Fibroblast of mammary gland (primary cell): ENCODE measurements around the gene ACTR1B.
"Not testable (repeated sequence)": the region's sequence is repeated elsewhere in the genome, so short reads cannot be mapped to it uniquely, and the experiment has no call there.

ENCODE experiments used
- DNase-seq: peaks from one replicate; pipeline ENCODE4 v3.0.0-alpha.2; 2010; ENCODE audit warnings: low read depth
- H3K4me3 ChIP-seq: 2 replicates; pipeline ENCODE4 v1.5.1; 2011; ENCODE audit warnings: low read depth, mild to moderate bottlenecking, low read length, moderate library complexity; ENCODE audit not compliant: control insufficient read depth
- TF ChIP-seq, protein P1 (sequence below): conservative IDR thresholded peaks from 2 replicates; pipeline ENCODE4 v1.5.1; 2011; ENCODE audit warnings: low read depth, low read length, inconsistent platforms; ENCODE audit not compliant: control insufficient read depth, insufficient read depth

The ACTR1B gene

DNA sequence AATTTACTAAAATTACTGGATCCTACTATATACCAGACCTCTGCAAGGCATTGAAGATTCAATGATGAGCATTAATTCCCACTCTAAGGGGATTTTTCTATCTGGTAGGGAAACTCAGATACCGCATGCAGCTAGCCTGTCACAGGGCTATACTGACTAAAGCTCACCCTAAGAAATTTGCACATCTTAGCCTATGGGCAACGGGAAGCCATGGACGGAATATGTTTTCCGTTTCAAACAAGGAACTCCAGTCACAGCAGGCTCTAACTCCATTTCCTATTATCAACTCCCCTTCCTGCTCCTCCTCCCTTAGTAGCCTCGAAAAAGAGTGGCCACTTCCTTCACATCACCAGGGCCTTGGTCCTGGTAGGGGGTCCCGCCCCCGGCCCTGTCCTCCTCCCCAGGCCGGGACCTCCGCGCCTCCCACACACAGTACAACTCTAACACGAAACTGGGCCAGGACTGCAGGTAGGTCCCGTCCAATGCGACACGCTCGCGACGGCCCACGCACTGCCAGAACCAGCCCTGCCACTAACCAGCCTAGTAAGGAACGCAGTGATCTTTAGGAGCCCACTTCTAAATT, 18.6 kb downstream of the ACTR1B start:
- DNase-seq: no peak
- peak overlapping the region; percentile 96 for H3K4me3 ChIP-seq
- TF ChIP-seq, protein P1, sequence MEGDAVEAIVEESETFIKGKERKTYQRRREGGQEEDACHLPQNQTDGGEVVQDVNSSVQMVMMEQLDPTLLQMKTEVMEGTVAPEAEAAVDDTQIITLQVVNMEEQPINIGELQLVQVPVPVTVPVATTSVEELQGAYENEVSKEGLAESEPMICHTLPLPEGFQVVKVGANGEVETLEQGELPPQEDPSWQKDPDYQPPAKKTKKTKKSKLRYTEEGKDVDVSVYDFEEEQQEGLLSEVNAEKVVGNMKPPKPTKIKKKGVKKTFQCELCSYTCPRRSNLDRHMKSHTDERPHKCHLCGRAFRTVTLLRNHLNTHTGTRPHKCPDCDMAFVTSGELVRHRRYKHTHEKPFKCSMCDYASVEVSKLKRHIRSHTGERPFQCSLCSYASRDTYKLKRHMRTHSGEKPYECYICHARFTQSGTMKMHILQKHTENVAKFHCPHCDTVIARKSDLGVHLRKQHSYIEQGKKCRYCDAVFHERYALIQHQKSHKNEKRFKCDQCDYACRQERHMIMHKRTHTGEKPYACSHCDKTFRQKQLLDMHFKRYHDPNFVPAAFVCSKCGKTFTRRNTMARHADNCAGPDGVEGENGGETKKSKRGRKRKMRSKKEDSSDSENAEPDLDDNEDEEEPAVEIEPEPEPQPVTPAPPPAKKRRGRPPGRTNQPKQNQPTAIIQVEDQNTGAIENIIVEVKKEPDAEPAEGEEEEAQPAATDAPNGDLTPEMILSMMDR: no peak

DNA sequence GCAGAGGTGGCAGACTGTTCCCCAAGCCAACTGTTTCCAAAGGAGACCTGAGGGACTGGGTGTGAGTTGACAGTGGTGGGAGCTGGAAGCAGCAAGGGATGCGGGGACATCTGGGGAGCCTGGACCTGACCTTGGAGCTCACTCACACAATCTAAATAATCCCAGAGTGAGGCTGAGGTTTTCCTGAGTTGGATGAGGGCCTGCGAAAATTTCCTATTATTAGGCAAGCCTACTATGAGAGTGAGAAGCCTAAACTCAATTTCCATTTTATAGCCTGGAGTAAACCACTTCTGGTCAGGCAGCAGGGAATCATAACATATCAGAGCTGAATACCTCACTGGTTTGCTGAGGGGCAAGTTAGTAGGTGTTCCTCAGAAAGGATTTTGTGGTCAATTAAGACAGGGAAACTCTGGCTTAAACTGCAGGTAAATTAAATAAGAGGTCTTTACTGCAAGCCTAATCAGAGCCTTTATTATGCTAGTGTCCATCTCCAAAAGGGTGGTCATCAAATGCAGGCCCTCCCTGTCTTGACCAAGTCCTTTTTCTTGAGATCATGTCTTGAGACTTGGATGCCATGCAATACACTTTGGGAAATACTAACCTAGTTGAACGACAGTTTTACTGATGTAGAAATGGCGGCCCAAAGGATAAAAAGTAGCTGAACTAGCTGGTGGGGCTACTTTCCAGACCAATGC, 19.7 kb downstream of the ACTR1B start:
- TF ChIP-seq, protein P1: no peak
- no peak for DNase-seq
- H3K4me3 ChIP-seq: no peak overlapping the region

DNA sequence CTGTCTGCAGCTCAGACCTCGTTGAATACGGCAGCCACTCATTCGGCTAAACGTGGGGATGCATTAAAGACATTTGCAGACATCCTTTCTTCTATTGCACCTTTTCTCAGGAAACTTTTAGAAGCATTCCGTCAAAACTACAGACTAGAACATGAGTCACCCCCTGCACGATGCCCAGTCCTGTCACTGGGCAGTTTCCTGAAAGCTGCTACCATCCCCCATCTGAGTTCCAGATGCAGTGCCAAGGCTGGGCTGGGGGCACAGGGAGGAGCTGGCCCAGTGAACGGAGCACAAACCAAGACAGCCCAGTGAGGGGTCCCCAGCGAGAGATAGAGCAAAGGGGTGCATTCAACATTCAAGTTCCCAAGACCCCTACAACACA, 37.8 kb downstream of the ACTR1B start:
- DNase-seq, H3K4me3 ChIP-seq: not testable (repeated sequence)

DNA sequence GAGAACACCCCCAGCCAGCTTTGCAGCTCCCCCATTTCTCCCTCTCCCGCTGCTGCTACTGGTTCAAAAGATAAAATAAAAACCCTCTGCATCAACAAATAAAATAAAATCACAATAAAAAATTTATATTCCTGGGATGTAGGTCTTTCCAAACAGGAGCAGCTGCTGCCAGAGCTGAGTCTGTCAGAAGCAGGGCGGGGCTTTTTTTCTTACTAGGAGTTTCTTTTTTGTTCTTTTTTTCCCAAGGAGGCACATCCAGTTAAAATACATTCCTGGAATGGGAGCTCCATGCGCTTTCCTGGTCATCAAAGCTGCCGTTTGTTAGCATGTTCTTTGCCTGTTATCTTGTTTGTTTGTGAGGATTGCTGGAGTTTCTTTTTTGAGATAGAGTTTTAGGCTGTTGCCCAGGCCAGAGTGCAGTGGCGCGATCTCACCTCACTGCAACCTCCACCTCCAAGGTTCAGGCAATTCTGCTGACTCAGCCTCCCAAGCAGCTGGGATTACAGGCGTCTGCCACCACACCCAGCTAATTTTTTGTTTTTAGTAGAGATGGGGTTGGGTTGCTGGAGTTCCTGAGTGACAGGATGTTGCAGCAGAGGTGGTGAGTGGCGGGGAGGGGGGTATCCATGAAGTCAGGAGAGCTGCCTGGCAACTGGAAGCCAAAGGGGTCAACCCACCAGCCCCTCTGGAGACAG, 38.3 kb downstream of the ACTR1B start:
- not testable (repeated sequence) for H3K4me3 ChIP-seq, DNase-seq

DNA sequence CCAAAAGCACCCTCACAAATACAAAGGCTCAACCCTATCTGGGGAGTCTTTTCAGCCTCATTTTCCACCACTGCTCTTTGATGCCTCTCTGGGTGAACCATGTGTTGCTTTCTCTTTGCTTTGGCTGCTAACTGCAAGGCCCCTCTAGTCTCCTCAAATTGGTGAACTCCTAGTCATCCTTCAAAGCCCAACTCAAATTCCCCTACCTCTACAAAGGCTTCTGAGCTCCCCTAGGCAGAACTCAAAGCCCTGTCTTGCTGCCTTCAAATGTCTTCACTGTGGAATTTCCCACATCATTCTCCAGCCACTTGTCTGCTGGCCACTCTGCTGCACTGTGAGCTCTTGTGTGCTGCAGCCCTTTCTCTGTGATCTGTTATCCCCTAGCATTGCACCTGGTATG, 40.9 kb downstream of the ACTR1B start:
- H3K4me3 ChIP-seq, DNase-seq: not testable (repeated sequence)

DNA sequence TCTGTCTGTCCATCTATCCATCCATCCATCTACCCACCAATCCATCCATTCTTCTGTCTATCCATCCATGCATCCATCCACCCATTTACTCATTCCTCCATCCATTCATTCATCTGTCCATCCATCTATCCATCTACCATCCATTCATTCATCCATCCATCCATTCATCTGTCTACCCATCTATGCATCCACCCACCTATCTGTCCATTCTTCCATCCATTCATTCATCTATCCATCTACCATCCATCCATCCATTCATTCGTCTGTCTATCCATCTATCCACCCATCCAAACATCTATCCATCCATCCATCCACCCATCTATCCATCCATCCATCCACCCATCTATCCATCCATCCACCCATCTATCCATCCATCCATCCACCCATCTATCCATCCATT, 43.4 kb downstream of the ACTR1B start:
- not testable (repeated sequence) for H3K4me3 ChIP-seq

DNA sequence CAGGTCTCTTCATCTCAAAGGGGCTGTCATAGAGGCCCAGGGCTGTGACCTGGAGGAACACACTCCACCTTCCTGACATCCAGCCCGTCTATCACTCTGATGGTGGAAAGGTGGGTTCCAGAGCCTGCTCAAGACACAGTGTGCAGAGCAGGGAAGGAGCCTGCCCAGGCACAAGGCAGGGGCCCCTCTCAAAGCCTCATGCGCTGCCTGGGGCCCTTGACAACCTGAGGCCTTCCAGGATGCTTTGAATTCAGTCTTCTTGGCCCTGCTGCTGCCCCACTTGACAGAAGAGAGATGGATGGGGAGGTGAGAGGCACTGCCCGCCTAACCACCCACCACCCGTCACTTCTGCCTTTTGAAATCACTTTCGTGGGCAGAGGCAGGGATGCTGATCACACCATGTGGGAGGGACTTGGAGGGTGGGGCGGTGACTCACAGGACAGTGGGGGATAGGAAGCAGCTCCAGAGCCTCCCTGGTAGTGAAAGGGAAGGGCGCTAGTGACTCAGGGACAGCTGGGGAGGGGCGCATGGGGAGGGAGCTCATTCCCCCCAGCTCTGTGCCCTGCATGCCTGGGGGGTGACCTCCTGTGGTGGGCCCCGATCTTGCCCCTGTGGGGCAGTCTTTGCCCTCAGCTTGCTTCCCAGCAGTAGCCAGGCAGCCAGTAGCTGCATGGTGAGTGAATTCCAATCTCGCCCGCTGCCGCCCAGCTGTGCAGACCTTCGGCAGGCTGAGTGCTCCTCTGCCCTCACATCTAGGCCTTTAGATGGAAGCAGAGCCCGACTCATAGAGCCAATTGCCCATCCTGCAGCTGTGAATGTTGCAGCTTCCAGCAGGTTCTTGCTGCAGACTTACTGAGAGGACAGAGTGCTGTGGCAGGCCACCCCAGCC, 44.7 kb downstream of the ACTR1B start:
- DNase-seq: peak; percentile 21
- H3K4me3 ChIP-seq: not testable (repeated sequence)

More for the DNA sequence above, 43.4 kb downstream of the ACTR1B start:
- not testable (repeated sequence) for DNase-seq

DNA sequence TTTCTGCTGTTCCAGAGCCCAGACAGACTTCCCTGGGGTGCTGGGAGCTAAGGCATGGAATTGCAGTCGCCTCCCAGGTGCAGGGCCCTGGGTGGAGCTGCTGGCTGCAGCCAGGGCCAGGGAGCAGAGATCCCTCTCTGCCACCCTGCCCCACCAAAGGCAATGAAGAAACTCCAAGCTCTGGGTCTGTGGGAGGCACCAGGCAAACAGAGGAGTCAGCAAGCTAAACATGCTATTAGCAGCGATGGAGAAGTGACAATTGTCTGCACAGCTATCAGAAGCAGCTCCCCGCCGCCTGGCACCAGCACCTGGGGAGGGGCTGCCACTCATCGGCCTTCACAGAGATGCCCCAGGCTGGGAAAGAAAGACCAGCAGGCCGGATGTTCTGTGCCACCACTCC, 45.9 kb downstream of the ACTR1B start:
- no peak for DNase-seq
- H3K4me3 ChIP-seq: no peak overlapping the region
- TF ChIP-seq, protein P1: no peak

DNA sequence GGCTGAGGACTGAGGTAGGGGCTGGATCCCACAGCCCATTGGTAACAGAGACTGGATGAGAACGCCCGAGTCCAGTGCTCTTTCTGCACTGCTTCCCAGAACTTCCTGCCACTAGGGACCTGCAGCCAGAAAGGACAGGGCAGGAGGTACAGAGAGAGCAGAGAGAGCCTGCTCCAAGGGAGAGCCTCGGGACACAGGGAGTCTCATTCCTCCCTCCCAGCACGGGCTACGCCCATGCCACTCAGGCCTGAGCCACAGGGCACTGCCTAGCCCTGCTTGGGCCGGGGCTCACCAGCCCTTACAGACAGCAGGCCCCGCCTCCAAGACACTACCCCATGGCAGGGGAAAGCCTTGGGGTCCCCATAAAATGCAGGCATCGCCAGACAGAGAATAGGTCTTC, 48.1 kb downstream of the ACTR1B start:
- not testable (repeated sequence) for DNase-seq, H3K4me3 ChIP-seq

DNA sequence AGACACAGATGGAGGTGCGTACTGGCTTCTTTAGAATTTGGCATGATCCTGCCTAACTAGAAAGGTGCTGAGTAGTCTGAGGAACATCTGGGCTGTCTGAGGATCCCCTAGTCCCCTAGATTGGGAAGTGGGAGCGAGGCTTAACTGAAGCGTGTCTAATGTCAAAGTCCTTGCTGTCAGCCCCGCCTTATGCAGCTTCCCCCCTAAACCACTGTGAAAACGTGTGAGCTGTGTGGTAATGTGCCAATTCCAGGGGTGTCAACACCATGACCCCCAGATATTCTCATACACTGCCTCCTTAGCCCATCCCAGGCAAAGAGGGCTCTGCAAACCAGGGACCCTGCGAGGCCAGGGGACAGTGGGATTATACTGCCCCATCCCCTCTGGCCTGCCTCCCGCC, 51.9 kb downstream of the ACTR1B start:
- DNase-seq, H3K4me3 ChIP-seq: not testable (repeated sequence)

DNA sequence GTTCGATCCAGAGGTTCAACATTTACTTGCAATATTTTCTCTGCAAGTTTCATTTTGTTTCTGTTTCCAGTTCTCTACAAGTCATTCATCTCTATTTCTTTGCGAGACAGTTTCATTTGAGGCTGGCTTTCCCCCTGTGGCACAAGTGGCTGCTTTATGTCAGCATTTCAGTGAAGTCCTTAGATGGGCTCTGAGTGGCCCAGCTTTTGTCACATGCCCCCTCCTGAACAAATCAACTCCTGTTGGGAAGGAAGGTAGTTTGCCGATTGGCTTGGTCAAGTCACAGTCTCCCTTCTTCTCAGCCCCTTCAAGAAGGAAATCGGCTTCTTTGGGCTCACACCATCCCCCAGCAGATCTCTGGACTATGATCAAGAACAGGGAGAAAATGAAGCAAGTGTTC, 55.1 kb downstream of the ACTR1B start:
- not testable (repeated sequence) for DNase-seq, H3K4me3 ChIP-seq
